ENCODE measurements around the gene EPHA7.

EPHA7 gene

DNA sequence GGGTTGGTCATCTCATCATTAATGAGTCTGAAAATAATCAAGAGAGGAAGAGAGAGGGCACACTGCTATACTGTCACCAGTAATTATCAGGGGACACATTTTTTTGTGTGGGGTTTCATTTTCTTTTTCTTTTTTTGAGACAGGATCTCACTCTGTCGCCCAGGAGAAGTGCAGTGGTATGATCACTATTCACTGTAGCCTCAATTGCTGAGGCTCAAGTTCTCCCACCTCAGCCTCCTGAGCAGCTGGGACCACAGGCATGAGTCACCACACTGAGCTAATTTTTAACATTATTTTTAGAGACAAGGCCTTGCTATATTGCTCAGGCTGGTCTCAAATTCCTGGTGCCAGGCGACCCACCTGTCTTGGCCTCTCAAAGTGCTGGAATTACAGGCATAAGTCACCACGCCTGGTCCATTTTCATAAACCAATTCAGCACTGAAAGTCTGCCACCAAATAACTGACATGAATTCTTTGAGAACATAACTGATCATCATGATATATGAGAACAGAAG lies 43.3 kb downstream of the EPHA7 start:
- no peak overlapping the region for H3K27ac ChIP-seq (replicated peaks)
- no peaks in the 10 kb centered on the region for H3K27me3 ChIP-seq (ENCODE audit: insufficient read depth, poor library complexity, severe bottlenecking)
- DNase-seq (ENCODE audit: low read depth in 1 of 2, low spot score in 1 of 2), result no peak
- H3K4me3 ChIP-seq (replicated peaks; ENCODE audit: insufficient read depth, low read length), result no peak overlapping the region
- no peak for TF ChIP-seq CTCF (IDR thresholded peaks at IDR 0.05; ENCODE audit: insufficient read depth, low read length)

DNA sequence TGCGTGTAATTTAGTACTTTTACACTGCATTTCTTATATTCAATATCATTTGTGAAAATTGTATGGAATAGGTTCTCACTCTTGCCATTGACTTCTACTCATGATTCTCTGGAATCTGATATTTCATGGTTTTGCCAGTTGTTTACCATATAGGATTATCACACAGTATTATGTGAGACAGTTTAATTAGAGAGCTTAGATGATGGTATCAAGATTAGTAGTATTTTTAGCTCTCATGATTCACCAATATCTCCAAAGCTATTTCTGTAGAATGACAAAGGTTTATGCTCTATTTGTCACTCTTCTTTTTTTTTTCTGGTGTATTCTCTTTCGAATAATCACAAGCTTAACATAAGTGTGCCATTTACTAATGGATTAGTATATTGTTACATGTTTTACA lies 45.9 kb downstream of the EPHA7 start:
- H3K27me3 ChIP-seq (ENCODE audit: insufficient read depth, poor library complexity, severe bottlenecking), result no peaks in the 10 kb centered on the region
- no peak for DNase-seq (ENCODE audit: low read depth in 1 of 2, low spot score in 1 of 2)
- TF ChIP-seq GABPA (IDR thresholded peaks at IDR 0.05; ENCODE audit: low read depth) (no peak), SPI1 (IDR thresholded peaks at IDR 0.05; ENCODE audit: borderline replicate concordance, low read depth) (no peak), POLR2AphosphoS5 (IDR thresholded peaks at IDR 0.05; ENCODE audit: low read depth) (no peak), CTCF (IDR thresholded peaks at IDR 0.05; ENCODE audit: insufficient read depth, low read length) (no peak), REST (IDR thresholded peaks at IDR 0.05; ENCODE audit: insufficient replicate concordance, low read depth) (no peak)
- no peak overlapping the region for H3K4me3 ChIP-seq (replicated peaks; ENCODE audit: insufficient read depth, low read length)
- H3K27ac ChIP-seq (replicated peaks), result no peak overlapping the region

GRCh38 chr6:93371756-93372155 lies 47.6 kb downstream of the EPHA7 start:
- Histone ChIP-seq H3K27ac (replicated peaks) (no peak overlapping the region), H3K4me3 (replicated peaks; ENCODE audit: insufficient read depth, low read length) (no peak overlapping the region), H3K27me3 (ENCODE audit: insufficient read depth, poor library complexity, severe bottlenecking) (no peaks in the 10 kb centered on the region)
- no peak for TF ChIP-seq GABPA (IDR thresholded peaks at IDR 0.05; ENCODE audit: low read depth)
- no peak for TF ChIP-seq SPI1 (IDR thresholded peaks at IDR 0.05; ENCODE audit: borderline replicate concordance, low read depth)
- no peak for TF ChIP-seq CTCF (IDR thresholded peaks at IDR 0.05; ENCODE audit: insufficient read depth, low read length)
- no peak for TF ChIP-seq POLR2AphosphoS5 (IDR thresholded peaks at IDR 0.05; ENCODE audit: low read depth)
- TF ChIP-seq REST (IDR thresholded peaks at IDR 0.05; ENCODE audit: insufficient replicate concordance, low read depth), result no peak
- DNase-seq (ENCODE audit: low read depth in 1 of 2, low spot score in 1 of 2), result no peak

DNA sequence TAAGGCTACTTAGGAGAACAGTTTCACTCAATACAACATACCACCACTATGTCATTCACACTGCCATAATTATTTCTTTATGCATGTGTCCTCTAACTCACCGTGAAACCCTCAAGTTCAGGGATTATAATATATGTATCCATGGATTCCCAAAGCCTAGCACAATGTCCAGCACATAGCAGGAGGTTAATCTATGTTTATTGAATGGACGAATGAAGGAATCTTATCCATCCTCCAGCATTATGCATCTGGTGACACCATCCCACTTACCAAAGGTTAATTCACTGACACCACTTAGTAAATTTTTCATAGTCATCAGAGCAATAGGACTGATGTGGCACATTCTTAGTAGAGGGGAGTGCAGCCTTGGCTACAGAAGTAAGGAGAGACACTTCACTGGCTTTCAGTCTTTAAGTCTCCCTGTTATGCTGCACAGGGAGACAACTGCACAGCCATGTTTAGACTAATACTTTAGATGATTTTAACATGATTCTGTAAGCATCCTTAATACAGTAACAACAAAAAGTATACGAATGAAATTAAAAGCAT lies 49.7 kb downstream of the EPHA7 start:
- TF ChIP-seq REST (IDR thresholded peaks at IDR 0.05; ENCODE audit: insufficient replicate concordance, low read depth) (no peak), POLR2AphosphoS5 (IDR thresholded peaks at IDR 0.05; ENCODE audit: low read depth) (no peak), GABPA (IDR thresholded peaks at IDR 0.05; ENCODE audit: low read depth) (no peak), SPI1 (IDR thresholded peaks at IDR 0.05; ENCODE audit: borderline replicate concordance, low read depth) (no peak), CTCF (IDR thresholded peaks at IDR 0.05; ENCODE audit: insufficient read depth, low read length) (no peak)
- H3K27me3 ChIP-seq (ENCODE audit: insufficient read depth, poor library complexity, severe bottlenecking), result no peaks in the 10 kb centered on the region
- DNase-seq (ENCODE audit: low read depth in 1 of 2, low spot score in 1 of 2), result no peak
- no peak overlapping the region for H3K27ac ChIP-seq (replicated peaks)
- no peak overlapping the region for H3K4me3 ChIP-seq (replicated peaks; ENCODE audit: insufficient read depth, low read length)

Measured in HL-60 (cell line).